WTC11 (cell line): ENCODE results near the gene CAMTA1.

Experiments
- ATF3 ChIP-seq: sonication (generic); formaldehyde crosslinking; conservative IDR thresholded peaks from 2 replicates; pipeline ENCODE4 v1.8.1; 2022; ENCODE audit warnings: mild to moderate bottlenecking, missing genetic modification reagents
- CTCF ChIP-seq: fragments of 200-600 bp; IDR thresholded peaks from 2 replicates; pipeline ENCODE4 v1.8.0; 2022; ENCODE audit warnings: antibody characterized with exemption
- ELF4 ChIP-seq: sonication (generic); formaldehyde crosslinking; IDR thresholded peaks from 2 replicates; pipeline ENCODE4 v1.8.1; 2022; ENCODE audit warnings: low read depth, mild to moderate bottlenecking, moderate library complexity, missing genetic modification reagents

GRCh38 chr1:7620196-7620595 lies 834.9 kb downstream of the CAMTA1 start:
- no peak for TF ChIP-seq CTCF
- no peak for TF ChIP-seq ELF4 (CRISPR knock-in tag)
- no peak for TF ChIP-seq ATF3 (CRISPR knock-in tag)
